Breast epithelium (tissue), 4 donors: ENCODE measurements around the gene ELMO1. TPM values are rescaled to one million over a fixed set of nuclear protein-coding genes. Genes with fewer than 3 reads are reported as not detected.

ENCODE experiments used
- DNase-seq, 2 donors: peaks; one replicate each; pipeline ENCODE4 v3.0.0-alpha.2; 2019; ENCODE audit warnings: low spot score in 2 of 2
- H3K27ac ChIP-seq, 2 donors: fragments of 200-600 bp; sonication (generic) in 1 of 2; one replicate each; pipeline ENCODE4 v1.5.1; 2016 to 2019; ENCODE audit warnings: mild to moderate bottlenecking in 1 of 2
- H3K27me3 ChIP-seq, 2 donors: fragments of 200-600 bp; sonication (generic) in 1 of 2; one replicate each; pipeline versions ENCODE4 v1.5.1 to v1.6.0; 2017 to 2019; ENCODE audit warnings: control low read depth in 1 of 2, mild to moderate bottlenecking in 1 of 2
- H3K36me3 ChIP-seq: fragments of 200-600 bp; one replicate; pipeline ENCODE4 v1.5.1; 2019
- H3K4me1 ChIP-seq, 2 donors: fragments of 200-600 bp; sonication (generic); one replicate each; pipeline ENCODE4 v1.5.1; 2016 to 2019; ENCODE audit warnings: control low read depth in 1 of 2
- H3K4me3 ChIP-seq, 3 donors: fragments of 200-600 bp; sonication (generic); 1 replicate in 2 of 3; 2 replicates in 1 of 3; pipeline ENCODE4 v1.5.1; 2016 to 2019; ENCODE audit warnings: mild to moderate bottlenecking in 3 of 3, moderate library complexity in 2 of 3
- H3K9me3 ChIP-seq, 2 donors: fragments of 200-600 bp; sonication (generic) in 1 of 2; one replicate each; pipeline ENCODE4 v1.5.1; 2016 to 2019; ENCODE audit warnings: control low read depth in 1 of 2
- POLR2A ChIP-seq: fragments of 450-650 bp; IDR thresholded peaks from one replicate; pipeline ENCODE4 v1.6.1; 2016; ENCODE audit warnings: antibody characterized with exemption, mild to moderate bottlenecking, moderate library complexity
- POLR2AphosphoS5 ChIP-seq, 3 donors: sonication (generic); formaldehyde crosslinking; IDR thresholded peaks; one replicate each; pipeline ENCODE4 v1.6.1; 2017; ENCODE audit warnings: antibody characterized with exemption in 3 of 3
- intact Hi-C: fragments of 100-400 bp; cut with DNase I; formaldehyde crosslinking; loops from one replicate; pipeline ENCODE4 v1.15.1; 2023; ENCODE audit warnings: low total_unique reads
- total RNA-seq, 3 donors: library from RNA; depleted of rRNA; stranded (reverse); fragments of >200 nt; gene quantifications; one replicate each; pipeline ENCODE4 v1.1.0, GENCODE V29; 2016
- TF ChIP-seq, protein P1 (sequence below), 3 donors: fragments of 450-650 bp; IDR thresholded peaks; one replicate each; pipeline ENCODE4 v1.5.1; 2016 to 2017; ENCODE audit warnings: antibody characterized with exemption in 3 of 3, mild to moderate bottlenecking in 3 of 3, moderate library complexity in 3 of 3

Gene ELMO1
- total RNA-seq, 3 donors from 2014 or later = 49.5 to 110 (median 66.9) TPM

GRCh38 chr7:37443627-37444026, 5.0 kb downstream of the ELMO1 start:
- DNase-seq = no peak
- intact Hi-C loops = no loop called here
- no peak overlapping the region for H3K27ac ChIP-seq
- H3K4me3 ChIP-seq = no peak overlapping the region
- no peaks in the 10 kb centered on the region for H3K9me3 ChIP-seq
- no peaks in the 10 kb centered on the region for H3K4me1 ChIP-seq
- TF ChIP-seq, protein P1, sequence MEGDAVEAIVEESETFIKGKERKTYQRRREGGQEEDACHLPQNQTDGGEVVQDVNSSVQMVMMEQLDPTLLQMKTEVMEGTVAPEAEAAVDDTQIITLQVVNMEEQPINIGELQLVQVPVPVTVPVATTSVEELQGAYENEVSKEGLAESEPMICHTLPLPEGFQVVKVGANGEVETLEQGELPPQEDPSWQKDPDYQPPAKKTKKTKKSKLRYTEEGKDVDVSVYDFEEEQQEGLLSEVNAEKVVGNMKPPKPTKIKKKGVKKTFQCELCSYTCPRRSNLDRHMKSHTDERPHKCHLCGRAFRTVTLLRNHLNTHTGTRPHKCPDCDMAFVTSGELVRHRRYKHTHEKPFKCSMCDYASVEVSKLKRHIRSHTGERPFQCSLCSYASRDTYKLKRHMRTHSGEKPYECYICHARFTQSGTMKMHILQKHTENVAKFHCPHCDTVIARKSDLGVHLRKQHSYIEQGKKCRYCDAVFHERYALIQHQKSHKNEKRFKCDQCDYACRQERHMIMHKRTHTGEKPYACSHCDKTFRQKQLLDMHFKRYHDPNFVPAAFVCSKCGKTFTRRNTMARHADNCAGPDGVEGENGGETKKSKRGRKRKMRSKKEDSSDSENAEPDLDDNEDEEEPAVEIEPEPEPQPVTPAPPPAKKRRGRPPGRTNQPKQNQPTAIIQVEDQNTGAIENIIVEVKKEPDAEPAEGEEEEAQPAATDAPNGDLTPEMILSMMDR (IDR thresholded peaks at IDR 0.05) = no peak
- no peak for TF ChIP-seq POLR2A
- no peak for TF ChIP-seq POLR2AphosphoS5 (IDR thresholded peaks at IDR 0.05)
- H3K36me3 ChIP-seq = no peaks in the 10 kb centered on the region
- no peaks in the 10 kb centered on the region for H3K27me3 ChIP-seq

- TF ChIP-seq POLR2A = no peak
- no peak for TF ChIP-seq POLR2AphosphoS5 (IDR thresholded peaks at IDR 0.05)
- TF ChIP-seq, protein P1 (IDR thresholded peaks at IDR 0.05) = no peak
- Histone ChIP-seq H3K4me3 (no peak overlapping the region), H3K27me3 (no peaks in the 10 kb centered on the region), H3K9me3 (no peaks in the 10 kb centered on the region), H3K36me3 (no peaks in the 10 kb centered on the region), H3K4me1 (no peaks in the 10 kb centered on the region), H3K27ac (peak overlapping the region in 1 of 2 donors; percentile 38)
- intact Hi-C loops = no loop called here
- DNase-seq = no peak
These were observed 6.4 kb downstream of the ELMO1 start for GRCh38 chr7:37442268-37442667.

- DNase-seq = no peak
- TF ChIP-seq POLR2AphosphoS5 (IDR thresholded peaks at IDR 0.05) = no peak
- TF ChIP-seq POLR2A = no peak
- TF ChIP-seq, protein P1 (IDR thresholded peaks at IDR 0.05) = no peak
- peak overlapping the region in 1 of 2 donors; percentile 38 for H3K27ac ChIP-seq
- no peaks in the 10 kb centered on the region for H3K4me1 ChIP-seq
- H3K9me3 ChIP-seq = no peaks in the 10 kb centered on the region
- no peaks in the 10 kb centered on the region for H3K27me3 ChIP-seq
- intact Hi-C loops = no loop called here
- H3K4me3 ChIP-seq = no peak overlapping the region
- H3K36me3 ChIP-seq = no peaks in the 10 kb centered on the region
These were observed 6.8 kb downstream of the ELMO1 start for GRCh38 chr7:37441816-37442215.

GRCh38 chr7:37441386-37441760, 7.3 kb downstream of the ELMO1 start:
- no peaks in the 10 kb centered on the region for H3K36me3 ChIP-seq
- intact Hi-C loops = no loop called here
- H3K4me3 ChIP-seq = no peak overlapping the region
- H3K4me1 ChIP-seq = no peaks in the 10 kb centered on the region
- TF ChIP-seq, protein P1 (IDR thresholded peaks at IDR 0.05) = no peak
- TF ChIP-seq POLR2AphosphoS5 (IDR thresholded peaks at IDR 0.05) (no peak), POLR2A (no peak)
- H3K27me3 ChIP-seq = no peaks in the 10 kb centered on the region
- DNase-seq = no peak
- H3K27ac ChIP-seq = peak overlapping the region in 1 of 2 donors; percentile 69
- no peaks in the 10 kb centered on the region for H3K9me3 ChIP-seq

GRCh38 chr7:37440738-37441385, 7.8 kb downstream of the ELMO1 start:
- no peak for DNase-seq
- H3K27ac ChIP-seq = peak overlapping the region in 1 of 2 donors; percentile 69
- no peak for TF ChIP-seq POLR2AphosphoS5 (IDR thresholded peaks at IDR 0.05)
- no peak for TF ChIP-seq POLR2A
- TF ChIP-seq, protein P1 (IDR thresholded peaks at IDR 0.05) = no peak
- H3K4me1 ChIP-seq = no peaks in the 10 kb centered on the region
- intact Hi-C loops = no loop called here
- no peaks in the 10 kb centered on the region for H3K9me3 ChIP-seq
- H3K4me3 ChIP-seq = no peak overlapping the region
- H3K27me3 ChIP-seq = no peaks in the 10 kb centered on the region
- H3K36me3 ChIP-seq = no peaks in the 10 kb centered on the region
